ENCODE data around the gene GTF3C1.

GTF3C1 gene

GRCh38 chr16:27426423-27427408, 123.0 kb downstream of the GTF3C1 start:
- DNase-seq (ENCODE audit: low spot score), result peak; percentile 87

- DNase-seq (ENCODE audit: low spot score), result no peak
Measured at GRCh38 chr16:27425961-27426360, 123.8 kb downstream of the GTF3C1 start.

GRCh38 chr16:27424772-27425498, 124.8 kb downstream of the GTF3C1 start:
- DNase-seq (ENCODE audit: low spot score), result no peak

- no peak for DNase-seq (ENCODE audit: low spot score)
Measured at GRCh38 chr16:27421961-27422740, 127.6 kb downstream of the GTF3C1 start.

GRCh38 chr16:27417047-27417671, 132.6 kb downstream of the GTF3C1 start:
- no peak for DNase-seq (ENCODE audit: low spot score)

GRCh38 chr16:27414788-27415431, 134.8 kb downstream of the GTF3C1 start:
- no peak for DNase-seq (ENCODE audit: low spot score)

- DNase-seq (ENCODE audit: low spot score), result no peak
Measured at GRCh38 chr16:27413956-27414355, 135.8 kb downstream of the GTF3C1 start.

GRCh38 chr16:27410761-27411160, 139.0 kb downstream of the GTF3C1 start:
- no peak for DNase-seq (ENCODE audit: low spot score)

Data from GM03348 (cell line).